H1 (cell line): ENCODE results near the gene ACSL4. TPM values are rescaled to one million over a fixed set of nuclear protein-coding genes. Genes with fewer than 3 reads are reported as not detected.

ENCODE experiments used
- CHD2 ChIP-seq: IDR thresholded peaks from 2 replicates; pipeline ENCODE4 v1.6.1; 2012; ENCODE audit warnings: low read length, improper control_type of control experiment
- RFX5 ChIP-seq: IDR thresholded peaks from 2 replicates; pipeline ENCODE4 v1.6.1; 2011; ENCODE audit warnings: low read depth, low read length, improper control_type of control experiment, borderline replicate concordance
- TAF1 ChIP-seq: IDR thresholded peaks from 2 replicates; pipeline ENCODE4 v1.6.1; 2011; ENCODE audit warnings: mild to moderate bottlenecking, low read depth, low read length
- polyA plus RNA-seq, 7 experiments: library from polyadenylated mRNA; depleted of rRNA in 3 of 7; stranded (reverse) in 5 of 7; unstranded in 2 of 7; fragments of >200 nt in 5 of 7; fragments of 200-250 nt in 2 of 7; gene quantifications; 1 replicate in 5 of 7; 2 replicates in 1 of 7; 4 replicates in 1 of 7; pipeline versions ENCODE4 v1.2.1 to v1.2.3, GENCODE V29; 2011 to 2013; ENCODE audit warnings: missing spikeins in 2 of 7, mixed read lengths in 2 of 7
- total RNA-seq: library from RNA; stranded (reverse); fragmentation: NEBNext Ultra II Directional; extraction: Animal tissue kit (Norgen Biotek cat#: 25700); gene quantifications from 2 replicates; pipeline ENCODE4 v1.2.1, GENCODE V29; 2021

ACSL4 gene
- total and polyA plus RNA-seq, 2 of the 8 experiments (the other 6 are each of a cell fraction or from before 2014, with no cell fraction given), result 11.3 to 47.0 TPM

DNA sequence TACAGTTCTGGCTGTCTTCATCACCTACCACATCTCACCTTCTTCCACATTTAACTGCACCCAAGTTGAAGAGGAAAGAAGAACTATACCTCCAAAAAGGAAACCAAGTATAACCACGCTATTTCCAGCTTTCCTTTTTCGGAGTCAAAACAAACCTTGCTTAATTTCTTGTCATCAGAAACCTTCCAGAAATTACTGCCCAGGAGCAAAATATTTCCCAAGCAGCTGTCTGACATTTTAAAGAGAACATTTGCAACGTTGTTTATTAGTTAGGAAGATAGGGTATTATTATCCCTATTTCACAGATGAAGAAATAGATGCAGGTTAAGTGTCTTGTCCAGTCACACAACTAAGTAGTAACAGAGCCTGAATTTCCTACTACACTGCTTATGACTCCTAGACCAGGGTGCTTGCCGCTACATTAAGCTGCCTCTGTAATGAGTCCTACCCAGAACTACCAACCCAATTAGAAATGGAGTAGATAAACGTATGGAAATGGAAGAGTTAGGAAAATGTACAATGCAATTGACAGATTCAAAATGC lies 2.2 kb upstream of the ACSL4 start (continued):
- no peak for TF ChIP-seq RFX5
- TF ChIP-seq CHD2, result no peak
- TF ChIP-seq TAF1, result no peak
